MM.1S (cell line): ENCODE measurements around the gene ROR2.

Experiments
- CTCF ChIP-seq: fragments of 300-600 bp; sonication (generic); IDR thresholded peaks from 2 replicates; pipeline ENCODE4 v1.5.1; 2016; ENCODE audit warnings: antibody characterized with exemption, low read length, mixed read lengths
- EZH2 ChIP-seq: fragments of 300-600 bp; sonication (generic); optimal IDR thresholded peaks from 2 replicates; pipeline ENCODE3; 2017; ENCODE audit warnings: low read depth, mild to moderate bottlenecking, antibody characterized with exemption, low read length, mixed read lengths
- EZH2phosphoT487 ChIP-seq: fragments of 300-600 bp; sonication (generic); IDR thresholded peaks from 2 replicates; pipeline ENCODE4 v1.6.1; 2018; ENCODE audit warnings: antibody characterized with exemption, low read length

GRCh38 chr9:91658513-91659105 is 291.4 kb downstream of the ROR2 start:
- TF ChIP-seq CTCF = no peak
- no peak for TF ChIP-seq EZH2phosphoT487
- TF ChIP-seq EZH2 = no peak
